Bronchial epithelial cell (primary cell): ENCODE measurements around the gene PLD5. TPM values are rescaled to one million over a fixed set of nuclear protein-coding genes. Genes with fewer than 3 reads are reported as not detected.

Source experiments
- DNase-seq: peaks from one replicate; pipeline ENCODE4 v3.0.0-alpha.2; 2010; ENCODE audit warnings: low read depth
- FAIRE-seq: peaks from 2 replicates; lab custom pipeline; 2011; peaks lifted over from hg19 to GRCh38; lab: Jason Lieb, UNC
- H3K27me3 ChIP-seq: 2 replicates; pipeline ENCODE4 v1.5.1; 2011; ENCODE audit warnings: low read length; ENCODE audit not compliant: control insufficient read depth, insufficient read depth
- H3K36me3 ChIP-seq: 2 replicates; pipeline ENCODE4 v1.5.1; 2011; ENCODE audit warnings: low read length; ENCODE audit not compliant: control insufficient read depth, insufficient read depth
- H3K4me3 ChIP-seq: 2 replicates; pipeline ENCODE4 v1.5.1; 2011; ENCODE audit warnings: mild to moderate bottlenecking, low read depth, low read length, control low read depth
- total RNA-seq: library from RNA; depleted of rRNA; stranded (reverse); fragments of >200 nt; gene quantifications from 2 replicates; pipeline ENCODE4 v1.2.1, GENCODE V29; 2014
- TF ChIP-seq, protein P1 (sequence below): IDR thresholded peaks from 2 replicates; pipeline ENCODE4 v1.5.1; 2011; ENCODE audit warnings: mild to moderate bottlenecking, moderate library complexity, low read length, control low read depth, inconsistent platforms; ENCODE audit not compliant: insufficient read depth, severe bottlenecking

PLD5 gene
- total RNA-seq, 1 donor from 2014 or later, result under 0.01 TPM

DNA sequence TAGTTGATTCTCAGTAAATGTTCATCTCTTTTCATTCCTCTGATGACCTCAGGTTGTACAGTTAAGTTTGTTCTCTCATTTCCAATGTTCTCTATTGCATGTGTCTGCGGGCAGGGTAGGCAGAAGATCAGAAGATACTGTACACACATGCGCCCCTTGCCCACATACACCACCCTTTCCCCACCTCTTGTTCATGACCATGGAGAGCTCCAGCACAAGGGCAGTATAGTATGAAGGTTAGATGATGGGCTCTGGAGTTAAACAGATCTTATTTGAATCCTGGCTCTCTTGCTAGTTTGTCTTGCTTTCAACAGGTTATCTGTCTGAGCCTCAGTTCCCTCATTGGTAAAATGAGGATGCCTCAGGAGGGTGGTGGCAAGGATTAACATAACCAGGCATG lies 17.8 kb upstream of the PLD5 start:
- FAIRE-seq (no peak), DNase-seq (no peak)
- H3K36me3 ChIP-seq, result no peaks in the 10 kb centered on the region

DNA sequence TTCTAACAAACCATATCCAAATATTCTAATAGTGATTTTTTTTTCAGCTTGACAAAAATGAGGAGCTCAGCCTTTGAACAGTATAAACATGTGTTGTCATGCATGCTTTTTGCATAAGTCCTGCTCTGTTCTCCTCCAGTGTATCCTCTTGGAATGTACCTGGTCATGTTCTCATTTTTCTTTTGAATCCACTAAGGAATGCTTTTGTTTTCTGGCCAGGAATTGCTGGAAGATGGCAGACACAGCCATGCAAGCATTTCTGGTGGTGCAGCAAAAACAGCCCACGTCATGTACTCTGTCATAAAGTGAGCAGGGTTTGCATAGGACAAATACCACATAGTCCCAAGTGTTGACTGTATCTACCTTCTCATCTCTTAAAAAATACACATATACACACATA lies 11.5 kb upstream of the PLD5 start:
- DNase-seq (no peak), FAIRE-seq (no peak)
- no peak overlapping the region for H3K4me3 ChIP-seq
- no peaks in the 10 kb centered on the region for H3K36me3 ChIP-seq
- no peaks in the 10 kb centered on the region for H3K27me3 ChIP-seq
- TF ChIP-seq, protein P1, sequence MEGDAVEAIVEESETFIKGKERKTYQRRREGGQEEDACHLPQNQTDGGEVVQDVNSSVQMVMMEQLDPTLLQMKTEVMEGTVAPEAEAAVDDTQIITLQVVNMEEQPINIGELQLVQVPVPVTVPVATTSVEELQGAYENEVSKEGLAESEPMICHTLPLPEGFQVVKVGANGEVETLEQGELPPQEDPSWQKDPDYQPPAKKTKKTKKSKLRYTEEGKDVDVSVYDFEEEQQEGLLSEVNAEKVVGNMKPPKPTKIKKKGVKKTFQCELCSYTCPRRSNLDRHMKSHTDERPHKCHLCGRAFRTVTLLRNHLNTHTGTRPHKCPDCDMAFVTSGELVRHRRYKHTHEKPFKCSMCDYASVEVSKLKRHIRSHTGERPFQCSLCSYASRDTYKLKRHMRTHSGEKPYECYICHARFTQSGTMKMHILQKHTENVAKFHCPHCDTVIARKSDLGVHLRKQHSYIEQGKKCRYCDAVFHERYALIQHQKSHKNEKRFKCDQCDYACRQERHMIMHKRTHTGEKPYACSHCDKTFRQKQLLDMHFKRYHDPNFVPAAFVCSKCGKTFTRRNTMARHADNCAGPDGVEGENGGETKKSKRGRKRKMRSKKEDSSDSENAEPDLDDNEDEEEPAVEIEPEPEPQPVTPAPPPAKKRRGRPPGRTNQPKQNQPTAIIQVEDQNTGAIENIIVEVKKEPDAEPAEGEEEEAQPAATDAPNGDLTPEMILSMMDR, result no peak

More for the DNA sequence above, 17.8 kb upstream of the PLD5 start:
- H3K27me3 ChIP-seq, result no peaks in the 10 kb centered on the region
- H3K4me3 ChIP-seq, result no peak overlapping the region
- TF ChIP-seq, protein P1, result no peak

DNA sequence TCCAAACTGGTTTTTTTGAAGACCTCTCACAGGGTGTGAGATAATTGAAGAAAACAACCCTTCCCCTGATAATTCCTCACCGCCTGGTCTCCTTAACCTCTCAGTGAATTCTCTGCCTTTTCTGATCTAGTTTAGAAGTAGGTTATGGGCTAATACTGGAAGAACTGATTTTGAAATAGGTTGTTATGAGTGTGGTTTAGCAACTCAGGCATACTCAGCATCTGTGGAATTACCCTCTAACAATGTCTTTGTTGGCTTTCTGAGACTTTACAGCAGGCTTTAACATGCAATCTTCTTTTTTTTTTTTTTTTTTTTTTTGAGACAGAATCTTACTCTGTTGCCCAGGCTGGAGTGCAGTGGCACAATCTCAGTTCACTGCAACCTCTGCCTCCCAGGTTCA lies 10.3 kb upstream of the PLD5 start:
- DNase-seq (peak; percentile 31), FAIRE-seq (no peak)
- TF ChIP-seq, protein P1, result no peak
- no peaks in the 10 kb centered on the region for H3K27me3 ChIP-seq
- H3K4me3 ChIP-seq, result no peak overlapping the region
- no peaks in the 10 kb centered on the region for H3K36me3 ChIP-seq

DNA sequence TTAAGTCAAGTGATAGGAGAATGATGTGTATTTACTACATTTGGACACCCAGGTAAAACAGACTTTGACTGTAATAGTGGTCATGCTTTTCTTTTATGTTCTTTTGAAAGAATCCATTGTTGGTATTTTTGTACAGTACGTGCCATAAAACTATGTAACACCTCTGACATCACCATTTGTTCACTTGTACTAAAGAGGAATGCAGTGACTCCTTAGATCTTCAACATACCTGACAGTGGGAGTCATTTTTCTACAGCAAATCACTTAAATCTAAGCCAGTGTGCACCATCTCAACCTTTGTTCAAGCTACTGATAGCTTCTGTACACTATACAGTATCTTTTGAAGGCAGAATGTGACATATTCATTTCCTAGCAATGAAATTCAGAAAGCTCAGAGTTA lies 6.3 kb upstream of the PLD5 start:
- peaks cover 3% of the 10 kb centered on the region for H3K27me3 ChIP-seq
- no peak overlapping the region for H3K4me3 ChIP-seq
- no peak for FAIRE-seq
- peak; percentile 68 for DNase-seq
- TF ChIP-seq, protein P1, result no peak
- no peaks in the 10 kb centered on the region for H3K36me3 ChIP-seq

DNA sequence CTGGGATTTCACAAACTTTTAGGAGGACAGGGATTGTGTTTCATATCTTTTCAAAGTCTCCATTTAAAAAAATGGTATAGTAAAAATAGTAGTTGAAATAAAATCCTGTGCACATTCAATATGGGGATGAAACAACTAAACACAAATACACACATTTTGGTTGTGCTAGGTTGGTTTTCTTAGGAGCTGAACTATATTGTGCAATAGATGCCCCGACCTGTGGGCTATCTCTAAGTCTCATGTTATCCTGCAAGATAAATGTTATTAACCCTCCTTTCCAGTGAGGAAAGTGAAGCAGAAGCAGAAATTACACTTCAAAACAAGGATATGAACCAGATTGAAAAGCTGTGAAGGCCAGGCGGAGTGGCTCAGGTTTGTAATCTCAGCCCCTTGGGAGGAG lies 1.3 kb upstream of the PLD5 start:
- H3K4me3 ChIP-seq, result no peak overlapping the region
- peaks cover 25% of the 10 kb centered on the region for H3K27me3 ChIP-seq
- TF ChIP-seq, protein P1, result no peak
- DNase-seq (no peak), FAIRE-seq (no peak)
- H3K36me3 ChIP-seq, result no peaks in the 10 kb centered on the region

DNA sequence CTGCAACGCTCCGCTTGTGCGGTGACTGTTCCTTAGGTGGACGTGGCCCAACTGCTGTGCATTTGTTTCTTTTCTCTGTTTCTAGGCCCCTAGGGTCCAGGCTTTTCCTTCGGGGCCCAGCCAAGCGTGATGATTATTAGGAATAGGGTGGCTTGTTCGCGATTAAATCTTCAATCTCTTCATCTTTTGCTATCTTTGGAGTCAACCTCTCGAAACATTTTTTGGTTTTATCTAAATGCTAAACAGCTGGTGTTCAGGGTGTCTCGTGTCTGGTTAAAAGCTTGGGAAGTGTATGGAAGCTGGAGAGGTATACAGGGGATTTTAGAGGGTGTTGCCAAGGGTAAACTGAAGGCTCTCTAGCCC lies 844 bp upstream of the PLD5 start:
- FAIRE-seq (no peak), DNase-seq (no peak)
- Histone ChIP-seq H3K4me3 (no peak overlapping the region), H3K36me3 (no peaks in the 10 kb centered on the region), H3K27me3 (peaks cover 25% of the 10 kb centered on the region)
- TF ChIP-seq, protein P1, result no peak
